SK-N-MC (cell line): ENCODE data around the gene APBB1.

Experiments
- DNase-seq: peaks from one replicate; pipeline ENCODE4 v3.0.0-alpha.2; 2011; ENCODE audit warnings: low read depth, low spot score
- H3K27ac ChIP-seq: fragments of 200-600 bp; sonication (generic); 2 replicates; pipeline ENCODE4 v1.5.1; 2016; ENCODE audit warnings: mixed run types
- H3K36me3 ChIP-seq: fragments of 200-600 bp; sonication (generic); 2 replicates; pipeline ENCODE4 v1.6.1; 2017; ENCODE audit warnings: antibody characterized with exemption, low read length, mixed read lengths; ENCODE audit not compliant: insufficient read depth
- H3K4me3 ChIP-seq: fragments of 200-600 bp; sonication (generic); 2 replicates; pipeline ENCODE4 v1.5.1; 2016
- H3K9ac ChIP-seq: fragments of 200-600 bp; sonication (generic); 2 replicates; pipeline ENCODE4 v1.8.0; 2017; ENCODE audit warnings: mixed run types, mixed read lengths; ENCODE audit not compliant: insufficient read length
- H3K9me3 ChIP-seq: fragments of 200-600 bp; sonication (generic); 2 replicates; pipeline ENCODE4 v1.6.1; 2017; ENCODE audit warnings: low read depth, mild to moderate bottlenecking, antibody characterized with exemption, low read length, moderate library complexity, mixed read lengths
- EZH2 ChIP-seq: fragments of 200-600 bp; sonication (generic); IDR thresholded peaks from one replicate; pipeline ENCODE4 v1.6.1; 2017; ENCODE audit warnings: antibody characterized with exemption
- FOXP2 ChIP-seq: optimal IDR thresholded peaks from 2 replicates; pipeline ENCODE3; 2011; ENCODE audit warnings: mild to moderate bottlenecking, moderate library complexity; ENCODE audit not compliant: insufficient read depth; ENCODE audit errors: extremely low read length, control extremely low read depth
- POLR2AphosphoS5 ChIP-seq: IDR thresholded peaks from 2 replicates; pipeline ENCODE4 v1.6.1; 2012; ENCODE audit warnings: mild to moderate bottlenecking, low read depth, low read length, borderline replicate concordance

APBB1 gene

DNA sequence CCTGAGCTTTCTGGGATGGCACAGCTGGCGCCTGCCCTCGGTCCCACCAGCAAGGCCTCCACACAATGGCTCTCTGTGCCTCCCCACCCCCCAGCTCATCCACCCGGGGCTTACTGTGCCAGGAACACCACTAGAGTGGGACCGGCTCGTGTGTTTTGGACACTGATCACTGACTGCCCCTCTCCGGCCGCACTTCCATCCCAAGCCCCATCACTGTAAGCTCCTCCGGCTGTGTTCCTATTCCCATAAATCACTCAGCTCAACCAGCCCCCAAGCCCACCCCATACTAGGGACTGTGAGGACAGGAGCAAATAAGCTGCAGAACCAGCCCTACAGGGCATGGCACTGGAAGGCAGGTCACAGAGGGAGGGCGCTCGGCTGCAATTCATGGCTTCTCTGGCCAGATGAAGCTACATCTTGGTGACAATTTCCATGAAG, 7.3 kb downstream of the APBB1 start:
- no peak for TF ChIP-seq EZH2
- no peak for TF ChIP-seq FOXP2
- TF ChIP-seq POLR2AphosphoS5: no peak
- Histone ChIP-seq H3K36me3 (peaks cover 14% of the 10 kb centered on the region), H3K9me3 (no peaks in the 10 kb centered on the region), H3K27ac (no peak overlapping the region), H3K9ac (no peak overlapping the region), H3K4me3 (no peak overlapping the region)
- no peak for DNase-seq

DNA sequence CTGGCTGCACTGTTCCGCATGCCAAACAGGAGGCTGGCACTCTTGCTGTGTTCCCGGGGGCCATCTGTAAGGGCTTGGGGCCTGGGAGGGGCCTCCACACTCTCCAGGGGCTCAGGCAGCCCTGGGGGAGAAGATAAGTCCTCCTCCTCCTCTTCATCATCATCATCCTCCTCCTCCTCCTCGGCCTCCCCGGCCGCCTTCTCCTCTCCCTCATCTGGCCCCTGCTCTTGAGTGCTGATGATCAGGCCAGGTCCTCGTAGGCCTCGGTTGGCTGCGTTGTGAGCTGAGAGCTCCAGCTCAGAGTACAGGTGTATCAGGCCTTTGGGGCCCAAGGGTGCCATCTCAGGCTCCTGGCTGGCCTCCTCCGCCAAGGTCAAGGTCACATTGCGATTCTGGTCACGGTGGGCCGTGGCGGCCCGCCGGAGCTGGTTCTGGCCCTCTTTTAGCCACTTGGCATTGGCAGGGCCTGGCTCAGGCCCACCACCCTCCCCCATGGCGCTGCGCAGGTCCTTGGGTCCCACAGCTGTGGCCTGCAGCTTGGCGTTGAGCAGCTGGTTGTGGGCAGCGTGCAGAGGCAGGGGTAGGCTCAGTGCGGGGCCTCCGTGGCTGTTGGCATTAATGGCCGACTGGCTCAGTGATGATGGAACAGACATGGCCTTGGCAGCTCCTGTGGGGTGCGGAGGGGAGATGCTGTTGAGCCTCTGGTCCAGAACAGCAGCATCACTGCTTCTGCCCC, 8.0 kb downstream of the APBB1 start:
- Histone ChIP-seq H3K36me3 (peaks cover 14% of the 10 kb centered on the region), H3K9me3 (no peaks in the 10 kb centered on the region), H3K27ac (no peak overlapping the region), H3K4me3 (no peak overlapping the region), H3K9ac (no peak overlapping the region)
- DNase-seq: no peak
- TF ChIP-seq POLR2AphosphoS5: no peak
- TF ChIP-seq EZH2: no peak
- TF ChIP-seq FOXP2: no peak

DNA sequence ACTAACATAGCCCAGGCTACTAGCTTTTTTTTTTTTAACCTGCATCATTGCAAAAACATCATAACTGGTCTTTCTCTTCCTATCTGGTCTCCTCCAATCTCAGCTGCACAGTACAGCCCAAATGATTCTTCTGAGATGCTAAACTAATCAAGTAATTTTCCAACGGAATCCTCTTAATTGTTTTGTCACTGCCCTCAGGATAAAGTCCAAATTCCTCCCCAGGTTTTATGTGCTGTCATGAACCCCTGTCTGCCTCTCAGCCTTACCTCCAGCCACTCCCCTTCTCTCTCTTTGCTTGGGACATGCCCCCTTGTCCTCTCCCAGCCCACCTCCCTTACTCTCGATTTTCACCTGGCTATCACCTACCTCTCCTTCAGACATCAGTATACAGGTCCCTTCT, 12.5 kb downstream of the APBB1 start:
- no peak for TF ChIP-seq EZH2
- TF ChIP-seq FOXP2: no peak
- TF ChIP-seq POLR2AphosphoS5: no peak
- Histone ChIP-seq H3K9ac (no peak overlapping the region), H3K36me3 (peaks cover 14% of the 10 kb centered on the region), H3K4me3 (no peak overlapping the region), H3K27ac (no peak overlapping the region), H3K9me3 (no peaks in the 10 kb centered on the region)
- no peak for DNase-seq

DNA sequence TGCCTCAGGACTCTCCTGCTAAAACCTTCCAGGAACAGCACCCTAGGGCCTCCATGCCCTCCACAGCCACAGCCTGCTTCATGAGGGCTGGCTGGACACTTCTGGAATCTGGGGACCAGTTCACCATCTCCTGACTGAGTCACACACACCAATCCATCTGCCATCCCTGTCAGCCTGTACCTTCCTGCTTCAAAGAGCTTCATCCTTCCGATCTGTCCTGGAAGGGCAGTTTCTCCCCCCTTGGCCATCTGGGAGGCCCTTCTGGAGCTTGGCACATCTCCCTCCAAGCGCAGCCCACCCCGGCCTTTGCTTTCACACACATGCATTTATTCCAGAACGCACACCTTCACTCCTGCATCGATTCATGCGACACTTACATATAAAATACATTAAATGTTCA, 13.0 kb downstream of the APBB1 start:
- no peak for DNase-seq
- no peak overlapping the region for H3K9ac ChIP-seq
- H3K9me3 ChIP-seq: no peaks in the 10 kb centered on the region
- H3K36me3 ChIP-seq: peaks cover 14% of the 10 kb centered on the region
- H3K4me3 ChIP-seq: no peak overlapping the region
- TF ChIP-seq EZH2 (no peak), POLR2AphosphoS5 (no peak), FOXP2 (no peak)
- H3K27ac ChIP-seq: no peak overlapping the region

DNA sequence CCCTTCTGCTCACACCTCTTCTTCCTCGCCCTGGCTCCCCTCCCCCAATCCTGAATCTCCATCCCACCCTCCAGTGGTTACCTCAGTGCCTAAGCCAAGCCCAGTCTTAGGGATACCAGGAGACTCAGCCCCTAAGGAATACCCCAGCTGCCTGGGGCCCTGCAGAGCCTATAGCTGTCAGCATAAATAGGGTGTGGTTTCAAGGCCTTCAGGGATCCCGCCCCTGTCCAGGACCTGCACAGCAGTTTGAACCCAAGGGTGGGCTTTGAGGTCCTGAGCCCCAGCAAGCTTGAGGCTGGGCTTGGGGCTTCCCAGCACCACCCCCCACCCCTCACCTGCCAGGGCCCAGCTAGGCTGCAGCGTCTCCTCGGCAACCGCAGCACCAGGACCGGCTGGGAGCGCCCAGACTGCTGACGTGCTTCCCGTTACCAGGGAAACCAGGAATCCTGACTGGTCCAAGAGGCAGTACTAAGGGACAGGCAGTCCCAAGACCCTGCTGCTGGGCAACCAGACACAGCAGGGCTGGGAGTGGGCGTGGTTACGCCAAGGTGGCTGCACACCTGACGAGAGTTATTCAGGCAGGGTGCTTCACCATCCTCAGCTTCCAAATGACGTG, 13.7 kb downstream of the APBB1 start:
- Histone ChIP-seq H3K9me3 (no peaks in the 10 kb centered on the region), H3K9ac (no peak overlapping the region), H3K27ac (no peak overlapping the region), H3K4me3 (no peak overlapping the region), H3K36me3 (peaks cover 18% of the 10 kb centered on the region)
- TF ChIP-seq FOXP2: no peak
- no peak for TF ChIP-seq EZH2
- no peak for TF ChIP-seq POLR2AphosphoS5
- no peak for DNase-seq

DNA sequence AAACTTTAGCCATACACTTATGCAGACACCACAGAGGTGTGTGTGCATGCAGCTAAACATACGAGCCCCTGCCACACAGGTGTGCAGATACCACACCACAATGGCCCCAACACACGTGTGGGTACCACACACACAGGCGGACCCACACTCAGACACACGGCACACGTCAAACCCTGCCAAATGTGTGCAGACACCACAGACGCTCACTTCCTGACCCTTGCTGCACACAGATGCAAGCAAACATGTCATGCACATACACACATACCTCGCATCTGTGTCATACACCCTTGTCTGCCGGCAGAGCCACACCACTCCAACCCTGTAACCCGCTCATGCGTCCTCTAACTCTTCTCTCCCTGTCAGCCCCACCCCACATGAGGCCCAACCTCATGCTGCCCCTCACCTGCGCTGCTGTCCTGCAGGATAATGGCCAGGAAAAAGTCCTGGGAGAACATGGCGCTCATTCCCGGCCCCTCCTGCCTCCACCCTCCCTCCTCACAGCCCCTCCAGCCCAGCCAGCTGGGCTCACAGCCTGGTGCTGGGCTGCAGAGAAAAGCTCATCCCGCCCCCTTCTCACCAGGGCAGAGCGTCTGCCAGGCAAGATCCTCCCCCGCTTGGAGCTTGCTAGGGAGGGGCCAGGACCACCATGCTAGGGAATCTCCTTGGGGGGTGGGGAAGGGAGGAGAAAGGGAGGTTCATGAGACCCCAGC, 14.4 kb downstream of the APBB1 start:
- Histone ChIP-seq H3K4me3 (no peak overlapping the region), H3K9me3 (no peaks in the 10 kb centered on the region), H3K36me3 (peaks cover 14% of the 10 kb centered on the region), H3K27ac (no peak overlapping the region), H3K9ac (no peak overlapping the region)
- TF ChIP-seq POLR2AphosphoS5: no peak
- no peak for DNase-seq

DNA sequence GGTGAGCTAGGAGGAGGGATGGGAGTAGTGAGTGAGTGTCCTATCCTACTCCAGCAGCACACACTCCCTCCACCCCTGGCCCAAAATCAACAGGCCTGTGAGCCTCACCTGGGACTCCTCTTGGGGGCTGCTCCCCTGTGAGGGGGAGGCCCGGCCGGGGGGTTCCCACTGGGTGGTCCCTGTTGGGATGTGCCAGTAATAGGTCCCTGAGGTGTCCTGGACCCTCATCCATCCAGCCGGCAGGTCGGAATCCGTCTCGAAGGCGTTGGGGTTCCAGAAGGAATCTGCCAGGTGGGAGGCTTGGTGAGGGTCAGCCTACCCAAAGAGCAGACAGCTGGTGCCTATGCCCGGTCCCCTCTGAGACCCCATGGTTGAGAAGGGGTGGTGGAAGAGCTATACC, 15.4 kb downstream of the APBB1 start:
- Histone ChIP-seq H3K9ac (no peak overlapping the region), H3K9me3 (no peaks in the 10 kb centered on the region), H3K4me3 (no peak overlapping the region), H3K27ac (no peak overlapping the region), H3K36me3 (peaks cover 7% of the 10 kb centered on the region; the same call in 1 of the 2 replicates)
- TF ChIP-seq FOXP2 (no peak), POLR2AphosphoS5 (no peak), EZH2 (no peak)
- DNase-seq: no peak

DNA sequence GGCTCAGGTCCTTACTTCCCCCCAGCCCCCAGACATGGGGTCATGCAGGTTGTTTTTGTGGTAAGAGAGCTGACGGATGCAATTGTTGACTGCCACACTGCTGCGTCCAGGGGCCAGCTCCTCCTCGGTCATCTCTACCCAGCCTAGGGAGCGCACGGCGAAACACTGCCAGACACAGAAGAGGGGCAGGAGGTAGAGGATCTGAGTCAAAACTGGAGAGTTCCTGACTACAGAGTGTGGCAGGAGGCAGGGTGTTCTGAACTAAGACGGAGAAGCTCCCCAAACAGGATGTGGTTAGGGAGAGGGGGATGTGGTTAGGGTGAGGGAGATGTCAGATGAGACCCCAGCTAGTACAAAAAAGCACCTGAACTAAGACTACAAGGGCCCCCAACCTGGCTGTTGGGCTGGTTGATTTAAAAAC, 16.3 kb downstream of the APBB1 start:
- Histone ChIP-seq H3K4me3 (no peak overlapping the region), H3K27ac (no peak overlapping the region), H3K9ac (no peak overlapping the region), H3K36me3 (peaks cover 7% of the 10 kb centered on the region; the same call in 1 of the 2 replicates), H3K9me3 (no peaks in the 10 kb centered on the region)
- DNase-seq: no peak
- TF ChIP-seq POLR2AphosphoS5 (no peak), FOXP2 (no peak), EZH2 (no peak)

DNA sequence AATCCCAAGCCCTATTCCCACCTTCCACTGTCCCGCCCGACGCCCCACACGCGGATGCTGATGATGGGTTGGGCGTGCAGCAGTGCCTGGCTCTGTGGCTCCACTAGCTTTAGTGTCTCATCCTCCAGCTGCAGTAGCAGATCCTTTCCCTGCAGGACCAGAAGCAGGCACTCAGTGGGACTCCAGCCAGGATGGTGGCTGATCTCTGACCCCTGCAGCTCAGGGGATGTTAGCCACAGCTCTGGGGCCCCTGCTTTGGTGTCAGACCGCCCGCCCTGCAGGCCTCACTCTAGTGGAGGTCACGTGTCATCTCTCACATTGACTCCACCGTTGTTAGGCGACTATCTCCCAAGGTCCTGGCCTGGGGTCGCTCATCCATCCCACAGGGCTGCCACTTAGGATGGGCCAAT, 16.8 kb downstream of the APBB1 start:
- TF ChIP-seq FOXP2 (no peak), EZH2 (no peak), POLR2AphosphoS5 (no peak)
- no peaks in the 10 kb centered on the region for H3K9me3 ChIP-seq
- H3K27ac ChIP-seq: no peak overlapping the region
- H3K36me3 ChIP-seq: peaks cover 7% of the 10 kb centered on the region; the same call in 1 of the 2 replicates
- DNase-seq: no peak
- H3K4me3 ChIP-seq: no peak overlapping the region
- no peak overlapping the region for H3K9ac ChIP-seq
